Kidney (tissue), 14 donors: ENCODE data around the gene MRO. TPM values are rescaled to one million over a fixed set of nuclear protein-coding genes. Genes with fewer than 3 reads are reported as not detected.

ENCODE experiments used
- DNase-seq, 5 donors: peaks; one replicate each; pipeline ENCODE4 v3.0.0-alpha.2; 2013 to 2020
- FAIRE-seq: peaks from 2 replicates; lab custom pipeline; 2012; peaks lifted over from hg19 to GRCh38; lab: Jason Lieb, UNC
- H3K27ac ChIP-seq, 2 donors: one replicate each; pipeline ENCODE4 v1.7.0; 2013; ENCODE audit warnings: low read depth in 2 of 2, low read length in 2 of 2, inconsistent platforms in 1 of 2
- H3K27me3 ChIP-seq: one replicate; pipeline ENCODE4 v1.7.1; 2013; ENCODE audit warnings: low read length, inconsistent platforms; ENCODE audit not compliant: control insufficient read depth, insufficient read depth
- H3K36me3 ChIP-seq, 3 donors: one replicate each; pipeline versions ENCODE4 v1.7.0 to v1.7.1; 2013; ENCODE audit warnings: low read length in 3 of 3, control low read depth in 1 of 3, inconsistent platforms in 1 of 3; ENCODE audit not compliant: insufficient read depth in 3 of 3, control insufficient read depth in 2 of 3
- H3K4me1 ChIP-seq, 3 donors: one replicate each; pipeline versions ENCODE4 v1.7.0 to v1.7.1; 2013; ENCODE audit warnings: low read length in 3 of 3, inconsistent platforms in 1 of 3, low read depth in 1 of 3; ENCODE audit not compliant: control insufficient read depth in 2 of 3, insufficient read depth in 2 of 3
- H3K4me3 ChIP-seq, 3 donors: one replicate each; pipeline versions ENCODE4 v1.7.0 to v1.8.1; 2013; ENCODE audit warnings: low read length in 3 of 3, control low read depth in 1 of 3, inconsistent platforms in 1 of 3
- H3K9ac ChIP-seq, 3 donors: one replicate each; pipeline versions ENCODE4 v1.7.0 to v1.7.1; 2013; ENCODE audit warnings: low read length in 3 of 3, control low read depth in 1 of 3, inconsistent platforms in 1 of 3
- H3K9me3 ChIP-seq, 3 donors: one replicate each; pipeline versions ENCODE4 v1.7.0 to v1.7.1; 2013; ENCODE audit warnings: low read length in 3 of 3, control low read depth in 1 of 3, inconsistent platforms in 1 of 3; ENCODE audit not compliant: control insufficient read depth in 2 of 3, insufficient read depth in 1 of 3
- intact Hi-C: fragments of 100-400 bp; cut with DNase I; formaldehyde crosslinking; loops from one replicate; pipeline ENCODE4 v1.11.1; 2022
- polyA plus RNA-seq: library from polyadenylated mRNA; stranded (reverse); fragments of 350-450 nt; fragmentation: Illumina TruSeq; extraction: RNeasy Lipid Tissue Mini Kit (QIAGEN cat#74804); gene quantifications from one replicate; pipeline ENCODE4 v1.2.3, GENCODE V29; 2014; ENCODE audit warnings: low read depth, low replicate concordance; ENCODE audit not compliant: insufficient read depth
- total RNA-seq: library from RNA; stranded (reverse); fragmentation: NEBNext Ultra II Directional; extraction: Animal tissue kit (Norgen Biotek cat#: 25700); gene quantifications from one replicate; pipeline ENCODE4 v1.2.1, GENCODE V29; 2021
- TF ChIP-seq, protein P1 (sequence below): IDR thresholded peaks from 3 replicates; pipeline ENCODE4 v1.5.1; 2012; ENCODE audit warnings: mild to moderate bottlenecking, moderate library complexity, borderline replicate concordance; ENCODE audit not compliant: insufficient read depth; ENCODE audit errors: extremely low read depth
- donor health status: control.
- donor health status: control.
- donor health status: control.
- donor health status: control.
- donor health status: control.
- donor health status: DM: yes; HTN: yes; CAD: no.
- donor health status: Normal renal cell carcinoma (clear cell type).

Gene MRO
- total and polyA plus RNA-seq, 2 donors from 2014 or later = 2.9 to 6.9 TPM

DNA sequence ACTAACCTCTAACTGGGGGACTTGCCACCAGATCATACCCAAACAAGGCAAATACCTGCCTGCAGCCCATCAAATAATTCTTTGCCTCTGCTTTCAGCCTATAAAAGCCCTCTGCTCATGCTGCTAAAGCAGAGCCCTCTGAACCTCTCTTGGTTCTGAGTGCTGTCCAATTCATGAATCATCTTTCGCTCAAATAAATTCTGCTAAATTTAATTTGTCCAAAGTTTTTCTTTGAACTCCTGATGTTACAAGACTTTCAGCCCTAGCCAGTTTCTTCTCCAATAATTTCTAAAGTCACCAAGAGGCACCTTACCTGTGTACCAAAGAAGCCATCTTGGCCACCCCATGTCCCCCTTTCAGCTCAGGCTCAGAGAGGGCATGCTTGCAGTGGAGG lies 72.0 kb downstream of the MRO start:
- intact Hi-C loops = no loop called here
- Histone ChIP-seq H3K27me3 (no peaks in the 10 kb centered on the region), H3K4me3 (no peak overlapping the region), H3K9me3 (no peaks in the 10 kb centered on the region), H3K36me3 (no peaks in the 10 kb centered on the region), H3K27ac (no peak overlapping the region), H3K9ac (no peak overlapping the region), H3K4me1 (peaks cover 0 to 3% (median 0%) of the 10 kb centered on the region in 3 donors)
- no peak for DNase-seq
- TF ChIP-seq, protein P1, sequence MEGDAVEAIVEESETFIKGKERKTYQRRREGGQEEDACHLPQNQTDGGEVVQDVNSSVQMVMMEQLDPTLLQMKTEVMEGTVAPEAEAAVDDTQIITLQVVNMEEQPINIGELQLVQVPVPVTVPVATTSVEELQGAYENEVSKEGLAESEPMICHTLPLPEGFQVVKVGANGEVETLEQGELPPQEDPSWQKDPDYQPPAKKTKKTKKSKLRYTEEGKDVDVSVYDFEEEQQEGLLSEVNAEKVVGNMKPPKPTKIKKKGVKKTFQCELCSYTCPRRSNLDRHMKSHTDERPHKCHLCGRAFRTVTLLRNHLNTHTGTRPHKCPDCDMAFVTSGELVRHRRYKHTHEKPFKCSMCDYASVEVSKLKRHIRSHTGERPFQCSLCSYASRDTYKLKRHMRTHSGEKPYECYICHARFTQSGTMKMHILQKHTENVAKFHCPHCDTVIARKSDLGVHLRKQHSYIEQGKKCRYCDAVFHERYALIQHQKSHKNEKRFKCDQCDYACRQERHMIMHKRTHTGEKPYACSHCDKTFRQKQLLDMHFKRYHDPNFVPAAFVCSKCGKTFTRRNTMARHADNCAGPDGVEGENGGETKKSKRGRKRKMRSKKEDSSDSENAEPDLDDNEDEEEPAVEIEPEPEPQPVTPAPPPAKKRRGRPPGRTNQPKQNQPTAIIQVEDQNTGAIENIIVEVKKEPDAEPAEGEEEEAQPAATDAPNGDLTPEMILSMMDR = no peak
- no peak for FAIRE-seq

DNA sequence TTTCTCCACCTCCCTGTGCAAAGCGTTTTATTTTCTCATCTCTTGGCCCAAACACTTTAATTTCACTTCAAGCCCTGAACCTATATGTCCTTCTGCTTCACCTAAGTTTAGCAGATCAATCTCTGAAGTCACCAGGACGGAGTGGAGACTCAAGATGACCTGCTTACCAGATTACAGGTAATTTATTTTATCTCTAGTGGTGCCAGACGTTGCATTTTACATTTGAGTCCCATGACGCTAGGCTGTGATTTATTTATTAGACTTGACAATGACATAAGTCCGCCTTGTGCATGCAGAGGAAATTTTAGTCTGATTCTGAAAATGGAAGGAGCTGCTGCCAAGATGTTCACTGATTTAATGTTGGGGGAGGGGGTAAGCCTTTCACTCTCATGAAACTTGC lies 73.9 kb downstream of the MRO start:
- no peak for FAIRE-seq
- Histone ChIP-seq H3K27ac (no peak overlapping the region), H3K4me1 (peaks cover 0 to 3% (median 0%) of the 10 kb centered on the region in 3 donors), H3K36me3 (no peaks in the 10 kb centered on the region), H3K4me3 (no peak overlapping the region), H3K9ac (no peak overlapping the region), H3K27me3 (no peaks in the 10 kb centered on the region), H3K9me3 (no peaks in the 10 kb centered on the region)
- DNase-seq = no peak
- intact Hi-C loops = no loop called here
- TF ChIP-seq, protein P1 = no peak

Other genes starting within 250 kb of the MRO start
- 32.8 TPM for gene ME2, start 59.1 kb upstream of the MRO start, total RNA-seq
- 20.5 TPM for gene ME2, start 59.1 kb upstream of the MRO start, polyA plus RNA-seq
- gene ELAC1, start 148.0 kb upstream of the MRO start, total RNA-seq = 14.8 TPM
- 11.7 TPM for gene ELAC1, start 148.0 kb upstream of the MRO start, polyA plus RNA-seq
- 126 TPM for gene SMAD4, start 210.2 kb upstream of the MRO start, total RNA-seq
- gene SMAD4, start 210.2 kb upstream of the MRO start, polyA plus RNA-seq = 22.2 TPM